IMR-90 (cell line): Measurements from ENCODE around the gene DYSF. TPM values are rescaled to one million over a fixed set of nuclear protein-coding genes. Genes with fewer than 3 reads are reported as not detected.
A peak's percentile ranks its signal among the peaks of the same experiment; 100 is the strongest.

Experiments used
- ATAC-seq: fragments of 200-7000 bp; cut with Tn5 transposase; 2 replicates; pipeline ENCODE4 v1.9.1; 2020; ENCODE audit warnings: low read depth, mild to moderate bottlenecking, moderate library complexity
- BruUV-seq: library from RNA; stranded (reverse); fragments of 400-500 nt; replicated peaks from 2 replicates; lab custom pipeline; 2021; lab: Mats Ljungman, UMichigan
- CTCF ChIA-PET: fragments of 300-600 bp; formaldehyde crosslinking; extraction: SDS; loops from one replicate; lab custom pipeline; 2021; ENCODE audit warnings: antibody characterized with exemption; lab: Yijun Ruan, JAX
- POLR2A ChIA-PET: fragments of 300-600 bp; sonication (Branson Sonifier 250); formaldehyde crosslinking; loops from one replicate; lab custom pipeline; 2022; ENCODE audit warnings: antibody characterized with exemption; ENCODE audit not compliant: unreplicated experiment; lab: Charles Lee
- DNase-seq: peaks from one replicate; pipeline ENCODE4 v3.0.0; 2013
- H2AFZ ChIP-seq: replicated peaks from 2 replicates; pipeline ENCODE3; 2013; ENCODE audit warnings: low read length, mild to moderate bottlenecking; ENCODE audit not compliant: poor library complexity
- H2AK5ac ChIP-seq: 2 replicates; pipeline ENCODE4 v1.6.1; 2013; ENCODE audit warnings: low read depth, low read length, inconsistent platforms
- H2AK9ac ChIP-seq: replicated peaks from 2 replicates; pipeline ENCODE3; 2013; ENCODE audit warnings: mild to moderate bottlenecking, low read depth, low read length, moderate library complexity; ENCODE audit not compliant: poor library complexity
- H2BK120ac ChIP-seq: 2 replicates; pipeline ENCODE4 v1.6.1; 2013; ENCODE audit warnings: low read depth, low read length, inconsistent platforms
- H2BK15ac ChIP-seq: 3 replicates; pipeline ENCODE4 v1.6.1; 2013; ENCODE audit warnings: low read depth, low read length, inconsistent platforms
- H2BK20ac ChIP-seq: 2 replicates; pipeline ENCODE4 v1.6.1; 2013; ENCODE audit warnings: low read depth, mild to moderate bottlenecking, inconsistent platforms, low read length, moderate library complexity
- H2BK5ac ChIP-seq: 2 replicates; pipeline ENCODE4 v1.6.1; 2013; ENCODE audit warnings: mild to moderate bottlenecking, low read depth, low read length, inconsistent platforms; ENCODE audit not compliant: poor library complexity, severe bottlenecking
- H3K14ac ChIP-seq: replicated peaks from 2 replicates; pipeline ENCODE4 v1.6.1; 2013; ENCODE audit warnings: low read depth, low read length, inconsistent platforms
- H3K18ac ChIP-seq: 2 replicates; pipeline ENCODE4 v1.6.1; 2013; ENCODE audit warnings: low read depth, low read length, control low read depth
- H3K23ac ChIP-seq: 2 replicates; pipeline ENCODE4 v1.6.1; 2013; ENCODE audit warnings: low read depth, low read length, inconsistent platforms
- H3K27ac ChIP-seq: 2 replicates; pipeline ENCODE4 v1.5.1; 2013; ENCODE audit warnings: mild to moderate bottlenecking, control low read depth, low read length; ENCODE audit not compliant: insufficient read depth
- H3K27me3 ChIP-seq: 2 replicates; pipeline ENCODE4 v1.6.1; 2013; ENCODE audit warnings: low read length; ENCODE audit not compliant: control insufficient read depth, insufficient read depth
- H3K36me3 ChIP-seq: 2 replicates; pipeline ENCODE4 v1.6.1; 2013; ENCODE audit warnings: low read length, mixed read lengths; ENCODE audit not compliant: control insufficient read depth, insufficient read depth
- H3K4ac ChIP-seq: 2 replicates; pipeline ENCODE4 v1.6.1; 2013; ENCODE audit warnings: low read depth, low read length, inconsistent platforms
- H3K4me1 ChIP-seq: 2 replicates; pipeline ENCODE4 v1.6.1; 2013; ENCODE audit warnings: low read length, mixed read lengths; ENCODE audit not compliant: control insufficient read depth, insufficient read depth
- H3K4me2 ChIP-seq: 2 replicates; pipeline ENCODE4 v1.6.1; 2013; ENCODE audit warnings: low read depth, mild to moderate bottlenecking, control low read depth, low read length, moderate library complexity
- H3K4me3 ChIP-seq: 2 replicates; pipeline ENCODE4 v1.5.1; 2013; ENCODE audit warnings: low read depth, mild to moderate bottlenecking, control low read depth, low read length, moderate library complexity; ENCODE audit not compliant: insufficient read depth
- H3K56ac ChIP-seq: 2 replicates; pipeline ENCODE4 v1.6.1; 2013; ENCODE audit warnings: low read length, inconsistent platforms; ENCODE audit not compliant: insufficient read depth; ENCODE audit errors: extremely low read depth
- H3K79me1 ChIP-seq, 2 experiments: 2 replicates each; pipeline ENCODE4 v1.6.1; 2013; ENCODE audit warnings: low read length in 2 of 2, inconsistent platforms in 1 of 2, low read depth in 1 of 2
- H3K9ac ChIP-seq: 2 replicates; pipeline ENCODE4 v1.6.1; 2013; ENCODE audit warnings: low read depth, low read length, control low read depth
- H3K9me1 ChIP-seq: 2 replicates; pipeline ENCODE4 v1.6.1; 2013; ENCODE audit warnings: low read length, inconsistent platforms; ENCODE audit not compliant: insufficient read depth
- H3K9me3 ChIP-seq: 2 replicates; pipeline ENCODE4 v1.6.1; 2013; ENCODE audit warnings: low read length; ENCODE audit not compliant: control insufficient read depth, insufficient read depth
- H4K20me1 ChIP-seq: 2 replicates; pipeline ENCODE4 v1.6.1; 2013; ENCODE audit warnings: low read length, inconsistent platforms; ENCODE audit not compliant: insufficient read depth
- H4K5ac ChIP-seq: 2 replicates; pipeline ENCODE4 v1.6.1; 2013; ENCODE audit warnings: mild to moderate bottlenecking, low read depth, low read length, control low read depth
- H4K8ac ChIP-seq, 2 experiments: 2 replicates each; pipeline ENCODE4 v1.6.1; 2013; ENCODE audit warnings: low read depth in 2 of 2, low read length in 2 of 2, control low read depth in 1 of 2, inconsistent platforms in 1 of 2
- H4K91ac ChIP-seq: 2 replicates; pipeline ENCODE4 v1.6.1; 2013; ENCODE audit warnings: low read depth, low read length, inconsistent platforms; ENCODE audit not compliant: insufficient read depth
- CHD1 ChIP-seq: IDR thresholded peaks from 2 replicates; pipeline ENCODE4 v1.6.1; 2012; ENCODE audit warnings: low read depth, low read length, improper control_type of control experiment
- ELK1 ChIP-seq: fragments of 150-350 bp; IDR thresholded peaks from 2 replicates; pipeline ENCODE4 v1.6.1; 2016; ENCODE audit warnings: low read depth, mild to moderate bottlenecking, low read length, moderate library complexity, borderline replicate concordance
- MAFK ChIP-seq: IDR thresholded peaks from 2 replicates; pipeline ENCODE4 v1.6.1; 2012; ENCODE audit warnings: low read depth, low read length, improper control_type of control experiment
- MXI1 ChIP-seq: IDR thresholded peaks from 2 replicates; pipeline ENCODE4 v1.6.1; 2012; ENCODE audit warnings: low read depth, mild to moderate bottlenecking, low read length, moderate library complexity, borderline replicate concordance
- NFE2L2 ChIP-seq: fragments of 150-350 bp; IDR thresholded peaks from 2 replicates; pipeline ENCODE4 v1.6.1; 2016; ENCODE audit warnings: low read depth, mild to moderate bottlenecking, low read length
- POLR2A ChIP-seq: IDR thresholded peaks from 2 replicates; pipeline ENCODE4 v1.6.1; 2012; ENCODE audit warnings: mild to moderate bottlenecking, low read depth, low read length
- RCOR1 ChIP-seq: IDR thresholded peaks from 2 replicates; pipeline ENCODE4 v1.6.1; 2012; ENCODE audit warnings: mild to moderate bottlenecking, low read length, improper control_type of control experiment; ENCODE audit not compliant: insufficient replicate concordance
- RFX5 ChIP-seq: IDR thresholded peaks from 2 replicates; pipeline ENCODE4 v1.8.0; 2012; ENCODE audit warnings: low read depth, mild to moderate bottlenecking, low read length, moderate library complexity
- WGBS, 2 experiments: methylation state at CpG; one replicate each; pipeline versions ENCODE4 v1.1.5 to v1.1.7; 2013; ENCODE audit warnings: missing lambda C conversion rate in 2 of 2; ENCODE audit not compliant: insufficient read length in 1 of 2; ENCODE audit errors: extremely low coverage in 2 of 2; 5-methylcytosine and 5-hydroxymethylcytosine counted together
- dilution Hi-C: fragments of 300-500 bp; cut with HindIII; formaldehyde crosslinking; loops from one replicate; pipeline ENCODE4 v1.14.3; 2018; ENCODE audit warnings: low sequenced_read_pairs; ENCODE audit not compliant: unreplicated experiment
- in situ Hi-C: fragments of 300-500 bp; cut with MboI; formaldehyde crosslinking; loops from 3 replicates; pipeline ENCODE4 v1.14.3; 2019; ENCODE audit warnings: low sequenced_read_pairs, inconsistent platforms, mixed read lengths
- intact Hi-C: fragments of 100-400 bp; cut with micrococcal nuclease; formaldehyde crosslinking; loops from 2 replicates; pipeline ENCODE4 v1.10.0; 2022
- polyA plus RNA-seq, 3 experiments: library from polyadenylated mRNA; depleted of rRNA; stranded (reverse); fragments of >200 nt; gene quantifications; 2 replicates each; pipeline ENCODE4 v1.2.3, GENCODE V29; 2012; ENCODE audit warnings: low replicate concordance in 1 of 3
- total RNA-seq: library from RNA; depleted of rRNA; stranded (reverse); fragments of >200 nt; gene quantifications from 2 replicates; pipeline ENCODE4 v1.2.3, GENCODE V29; 2012

DYSF gene
- total and polyA plus RNA-seq, 2 of the 4 experiments (the other 2 are of a cell fraction) = 0.09 to 0.18 TPM

GRCh38 chr2:71700658-71701397, 247.5 kb downstream of the DYSF start:
- DNase-seq (no peak), ATAC-seq (no peak)
- Histone ChIP-seq H3K27me3 (peaks cover 51% of the 10 kb centered on the region), H2BK20ac (no peak overlapping the region), H3K36me3 (no peaks in the 10 kb centered on the region), H3K4ac (no peak overlapping the region), H3K4me1 (0 out of 2 replicates have a peak, but pooled peaks cover 2% of the 10 kb centered on the region), H3K9me1 (no peaks in the 10 kb centered on the region), H4K5ac (no peak overlapping the region), H2AK5ac (no peak overlapping the region), H2BK5ac (no peak overlapping the region), H4K91ac (no peak overlapping the region), H3K18ac (no peak overlapping the region), H4K8ac (no peak overlapping the region), H3K4me3 (no peak overlapping the region), H3K27ac (no peak overlapping the region), H2BK15ac (no peak overlapping the region), H4K20me1 (no peaks in the 10 kb centered on the region), H2AK9ac (no peak overlapping the region), H3K56ac (no peak overlapping the region), H2BK120ac (no peak overlapping the region), H2AFZ (peak overlapping the region; percentile 33), H3K14ac (no peak overlapping the region), H3K79me1 (no peaks in the 10 kb centered on the region), H3K4me2 (no peak overlapping the region), H3K9ac (no peak overlapping the region), H3K9me3 (no peaks in the 10 kb centered on the region; the same call in 1 of the 2 replicates), H3K23ac (no peak overlapping the region)
- 76% methylated on average over 3 of the region's 21 CpGs; no CpG with 5 or more reads in 1 of the 2 experiments for WGBS, 2 experiments
- no TSS peak for BruUV-seq
- ChIA-PET POLR2A (no interaction called here), CTCF (no interaction called here)
- dilution Hi-C loops = no loop called here
- intact Hi-C loops = no loop called here
- in situ Hi-C loops = no loop called here
- TF ChIP-seq NFE2L2 = no peak
- no peak for TF ChIP-seq MAFK
- TF ChIP-seq POLR2A = no peak
- no peak for TF ChIP-seq MXI1
- TF ChIP-seq CHD1 = no peak
- no peak for TF ChIP-seq RFX5
- TF ChIP-seq RCOR1 = no peak
- TF ChIP-seq ELK1 = no peak
